ENCODE data around the gene DNAAF5.

DNA sequence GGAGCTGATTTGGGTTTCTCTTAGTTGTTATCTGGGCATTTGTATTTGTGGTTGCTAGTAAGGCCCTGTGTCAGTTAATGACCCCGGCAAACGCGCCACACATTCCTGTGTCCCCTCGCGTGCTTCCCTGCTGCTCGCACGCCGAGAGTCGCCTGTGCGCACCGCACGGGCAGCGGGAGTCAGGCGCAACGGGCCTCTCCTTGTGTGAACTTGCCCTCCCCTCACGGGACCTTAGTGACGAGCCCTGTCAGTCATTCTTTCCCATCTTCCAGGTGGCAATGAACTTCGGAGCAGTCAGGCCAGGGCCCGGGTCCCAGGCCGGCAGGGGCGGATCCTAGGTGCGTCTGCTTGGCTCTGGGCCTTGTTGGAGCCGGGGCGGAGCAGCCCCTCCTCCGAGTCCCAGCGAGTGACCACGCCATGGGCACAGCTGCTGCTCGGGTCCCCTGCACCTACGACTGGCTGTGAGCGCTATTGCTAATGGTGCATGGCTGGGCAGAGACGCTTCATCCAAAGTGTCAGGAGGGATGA lies 13.0 kb downstream of the DNAAF5 start:
- TF ChIP-seq, protein P1, sequence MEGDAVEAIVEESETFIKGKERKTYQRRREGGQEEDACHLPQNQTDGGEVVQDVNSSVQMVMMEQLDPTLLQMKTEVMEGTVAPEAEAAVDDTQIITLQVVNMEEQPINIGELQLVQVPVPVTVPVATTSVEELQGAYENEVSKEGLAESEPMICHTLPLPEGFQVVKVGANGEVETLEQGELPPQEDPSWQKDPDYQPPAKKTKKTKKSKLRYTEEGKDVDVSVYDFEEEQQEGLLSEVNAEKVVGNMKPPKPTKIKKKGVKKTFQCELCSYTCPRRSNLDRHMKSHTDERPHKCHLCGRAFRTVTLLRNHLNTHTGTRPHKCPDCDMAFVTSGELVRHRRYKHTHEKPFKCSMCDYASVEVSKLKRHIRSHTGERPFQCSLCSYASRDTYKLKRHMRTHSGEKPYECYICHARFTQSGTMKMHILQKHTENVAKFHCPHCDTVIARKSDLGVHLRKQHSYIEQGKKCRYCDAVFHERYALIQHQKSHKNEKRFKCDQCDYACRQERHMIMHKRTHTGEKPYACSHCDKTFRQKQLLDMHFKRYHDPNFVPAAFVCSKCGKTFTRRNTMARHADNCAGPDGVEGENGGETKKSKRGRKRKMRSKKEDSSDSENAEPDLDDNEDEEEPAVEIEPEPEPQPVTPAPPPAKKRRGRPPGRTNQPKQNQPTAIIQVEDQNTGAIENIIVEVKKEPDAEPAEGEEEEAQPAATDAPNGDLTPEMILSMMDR (IDR thresholded peaks at IDR 0.05): no peak
- TF ChIP-seq POLR2A (IDR thresholded peaks at IDR 0.05): no peak
